OCI-LY3 (cell line): Measurements from ENCODE around the gene APLP1.

Experiments used
- CTCF ChIP-seq: fragments of 200-600, 300-600 bp; sonication (generic); IDR thresholded peaks from 2 replicates; pipeline ENCODE4 v1.5.1; 2014; ENCODE audit warnings: antibody characterized with exemption, low read length, low read depth
- EZH2phosphoT487 ChIP-seq: fragments of 200-600 bp; shearing (Covaris generic); IDR thresholded peaks from 2 replicates; pipeline ENCODE4 v1.6.1; 2018; ENCODE audit warnings: antibody characterized with exemption, mixed run types, low read depth

GRCh38 chr19:35903550-35904179 lies 35.3 kb downstream of the APLP1 start:
- TF ChIP-seq CTCF, result no peak
- TF ChIP-seq EZH2phosphoT487, result no peak
